H9 (cell line): ENCODE data around the gene NRP1. TPM values are rescaled to one million over a fixed set of nuclear protein-coding genes. Genes with fewer than 3 reads are reported as not detected.

ENCODE experiments used
- DNase-seq: peaks from one replicate; pipeline ENCODE4 v3.0.0-alpha.2; 2017
- H2AFZ ChIP-seq: one replicate; pipeline ENCODE4 v1.6.1; 2013; ENCODE audit warnings: mild to moderate bottlenecking, low read length, control low read depth, moderate library complexity
- H2AK5ac ChIP-seq: 2 replicates; pipeline ENCODE4 v1.6.1; 2013; ENCODE audit warnings: low read length, control low read depth, mixed read lengths; ENCODE audit not compliant: insufficient read length
- H2BK120ac ChIP-seq: one replicate; pipeline ENCODE4 v1.6.1; 2013; ENCODE audit warnings: low read depth, mild to moderate bottlenecking, low read length, control low read depth, inconsistent platforms; ENCODE audit not compliant: poor library complexity, severe bottlenecking
- H2BK12ac ChIP-seq: 2 replicates; pipeline ENCODE4 v1.6.1; 2013; ENCODE audit warnings: low read length, control low read depth, mixed read lengths, low read depth; ENCODE audit not compliant: insufficient read length
- H2BK15ac ChIP-seq: 2 replicates; pipeline ENCODE4 v1.6.1; 2013; ENCODE audit warnings: low read depth, low read length, control low read depth
- H2BK20ac ChIP-seq: one replicate; pipeline ENCODE4 v1.6.1; 2013; ENCODE audit warnings: low read depth, mild to moderate bottlenecking, low read length, control low read depth, inconsistent platforms; ENCODE audit not compliant: poor library complexity, severe bottlenecking
- H2BK5ac ChIP-seq: 2 replicates; pipeline ENCODE4 v1.6.1; 2013; ENCODE audit warnings: low read length, control low read depth, mixed read lengths; ENCODE audit not compliant: insufficient read length
- H3K14ac ChIP-seq: 2 replicates; pipeline ENCODE4 v1.6.1; 2013; ENCODE audit warnings: low read length, control low read depth; ENCODE audit not compliant: insufficient read depth
- H3K18ac ChIP-seq: 2 replicates; pipeline ENCODE4 v1.6.1; 2013; ENCODE audit warnings: low read depth, mild to moderate bottlenecking, mixed read lengths, low read length, control low read depth; ENCODE audit not compliant: insufficient read length
- H3K23ac ChIP-seq: 2 replicates; pipeline ENCODE4 v1.6.1; 2013; ENCODE audit warnings: low read length, control low read depth, mixed read lengths, low read depth; ENCODE audit not compliant: insufficient read length
- H3K23me2 ChIP-seq: 2 replicates; pipeline ENCODE4 v1.6.1; 2013; ENCODE audit warnings: low read depth, mild to moderate bottlenecking, mixed read lengths, low read length, control low read depth; ENCODE audit not compliant: insufficient read length, poor library complexity, severe bottlenecking
- H3K27ac ChIP-seq: 2 replicates; pipeline ENCODE4 v1.5.1; 2013; ENCODE audit warnings: low read length, control low read depth, mixed read lengths, low read depth; ENCODE audit not compliant: insufficient read length
- H3K27me3 ChIP-seq: 2 replicates; pipeline ENCODE4 v1.6.1; 2013; ENCODE audit warnings: low read length, control low read depth, inconsistent platforms; ENCODE audit not compliant: insufficient read depth
- H3K4ac ChIP-seq: 2 replicates; pipeline ENCODE4 v1.6.1; 2013; ENCODE audit warnings: low read depth, mild to moderate bottlenecking, control low read depth, inconsistent platforms, low read length, moderate library complexity
- H3K4me1 ChIP-seq: 2 replicates; pipeline ENCODE4 v1.6.1; 2013; ENCODE audit warnings: low read length, control low read depth, inconsistent platforms; ENCODE audit not compliant: insufficient read depth
- H3K4me2 ChIP-seq: 2 replicates; pipeline ENCODE4 v1.6.1; 2013; ENCODE audit warnings: low read length, control low read depth, mixed read lengths; ENCODE audit not compliant: insufficient read length, insufficient read depth
- H3K56ac ChIP-seq: 2 replicates; pipeline ENCODE4 v1.6.1; 2013; ENCODE audit warnings: low read depth, mild to moderate bottlenecking, mixed read lengths, low read length, control low read depth; ENCODE audit not compliant: insufficient read length
- H3K79me1 ChIP-seq: 2 replicates; pipeline ENCODE4 v1.6.1; 2013; ENCODE audit warnings: low read depth, mild to moderate bottlenecking, moderate library complexity, low read length, control low read depth, inconsistent platforms; ENCODE audit not compliant: insufficient read depth, poor library complexity, severe bottlenecking
- H3K79me2 ChIP-seq: 2 replicates; pipeline ENCODE4 v1.6.1; 2013; ENCODE audit warnings: low read length, control low read depth, inconsistent platforms; ENCODE audit not compliant: insufficient read depth
- H3K9ac ChIP-seq: 2 replicates; pipeline ENCODE4 v1.6.1; 2013; ENCODE audit warnings: low read length, control low read depth, mixed read lengths; ENCODE audit not compliant: insufficient read length; ENCODE audit errors: extremely low read depth
- H3K9me3 ChIP-seq: one replicate; pipeline ENCODE4 v1.6.1; 2013; ENCODE audit warnings: low read depth, low read length, inconsistent platforms; ENCODE audit not compliant: control insufficient read depth
- H3T11ph ChIP-seq: one replicate; pipeline ENCODE4 v1.6.1; 2013; ENCODE audit warnings: mild to moderate bottlenecking, low read length, control low read depth, inconsistent platforms
- H4K20me1 ChIP-seq: one replicate; pipeline ENCODE4 v1.6.1; 2013; ENCODE audit not compliant: control insufficient read depth, insufficient read length, insufficient read depth
- H4K5ac ChIP-seq: 2 replicates; pipeline ENCODE4 v1.6.1; 2013; ENCODE audit warnings: low read depth, mild to moderate bottlenecking, mixed read lengths, low read length, control low read depth; ENCODE audit not compliant: insufficient read length
- H4K8ac ChIP-seq: replicated peaks from 2 replicates; pipeline ENCODE4 v1.6.1; 2013; ENCODE audit warnings: low read length, control low read depth, mixed read lengths, low read depth; ENCODE audit not compliant: insufficient read length
- H4K91ac ChIP-seq: 2 replicates; pipeline ENCODE4 v1.6.1; 2013; ENCODE audit warnings: low read depth, mild to moderate bottlenecking, moderate library complexity, mixed read lengths, low read length, control low read depth; ENCODE audit not compliant: insufficient read length
- H3K27ac Mint-ChIP-seq, 3 experiments: 2 replicates in 2 of 3; 3 replicates in 1 of 3; pipeline ENCODE4 v1.8.0; 2020 to 2021; ENCODE audit warnings: mixed read lengths in 3 of 3, mild to moderate bottlenecking in 1 of 3, moderate library complexity in 1 of 3
- H3K27me3 Mint-ChIP-seq: 2 replicates; pipeline ENCODE4 v1.8.0; 2021; ENCODE audit warnings: low read depth, mild to moderate bottlenecking, moderate library complexity, mixed read lengths
- H3K36me3 Mint-ChIP-seq, 3 experiments: 2 replicates in 2 of 3; 3 replicates in 1 of 3; pipeline ENCODE4 v1.8.0; 2020 to 2021; ENCODE audit warnings: low read depth in 3 of 3, mixed read lengths in 3 of 3; ENCODE audit not compliant: insufficient read depth in 1 of 3
- H3K4me1 Mint-ChIP-seq, 2 experiments: 2 replicates each; pipeline ENCODE4 v1.8.0; 2020; ENCODE audit warnings: mixed read lengths in 2 of 2
- H3K4me3 Mint-ChIP-seq, 2 experiments: 2 replicates in 1 of 2; 3 replicates in 1 of 2; pipeline ENCODE4 v1.8.0; 2020 to 2021; ENCODE audit warnings: mild to moderate bottlenecking in 2 of 2, mixed read lengths in 2 of 2, moderate library complexity in 1 of 2
- H3K9me3 Mint-ChIP-seq, 2 experiments: 2 replicates in 1 of 2; 3 replicates in 1 of 2; pipeline ENCODE4 v1.8.0; 2020; ENCODE audit warnings: mild to moderate bottlenecking in 2 of 2, mixed read lengths in 2 of 2, moderate library complexity in 1 of 2
- CTCF ChIP-seq: fragments of 200-600 bp; sonication (generic); conservative IDR thresholded peaks from 3 replicates; pipeline ENCODE4 v1.8.0; 2021; ENCODE audit warnings: antibody characterized with exemption, mild to moderate bottlenecking
- WGBS: extraction: QIAGEN DNeasy Blood & Tissue Kit; methylation state at CpG from one replicate; pipeline ENCODE4 v1.1.7; 2013; ENCODE audit warnings: missing lambda C conversion rate, low lambda C conversion rate, mixed read lengths; ENCODE audit not compliant: insufficient read length; ENCODE audit errors: extremely low coverage; 5-methylcytosine and 5-hydroxymethylcytosine counted together
- total RNA-seq: library from RNA; stranded (reverse); gene quantifications from 2 replicates; pipeline ENCODE4 v1.2.1, GENCODE V29; 2021

NRP1 gene
- total RNA-seq, 1 experiment from 2014 or later = 4.6 TPM

DNA sequence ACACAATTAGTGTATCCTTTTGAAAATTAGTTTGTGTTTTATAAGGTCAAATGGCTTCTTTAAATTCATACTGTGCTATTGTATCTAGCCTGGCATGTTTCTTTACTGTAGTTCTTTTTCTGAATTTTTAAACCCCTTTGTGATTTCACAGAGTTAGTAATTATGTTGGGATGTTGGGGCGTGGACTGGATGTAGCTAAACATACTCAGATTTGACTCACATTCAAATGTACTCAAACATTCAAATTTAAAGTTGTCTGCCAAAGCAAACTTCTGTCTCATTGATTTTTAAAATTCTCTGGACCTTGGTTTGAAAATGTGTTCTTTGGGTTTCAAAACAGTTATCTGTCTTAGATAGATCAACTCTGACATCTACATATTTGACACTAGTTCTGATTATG lies 7.2 kb upstream of the NRP1 start:
- Histone ChIP-seq H3K27me3 (peaks cover 8% of the 10 kb centered on the region; the same call in 1 of the 2 replicates), H2BK20ac (no peak overlapping the region), H4K20me1 (no peaks in the 10 kb centered on the region), H3K23me2 (peaks cover 3% of the 10 kb centered on the region), H3K4ac (no peak overlapping the region), H4K8ac (no peak overlapping the region), H3K14ac (no peak overlapping the region), H2BK5ac (no peak overlapping the region), H4K91ac (no peak overlapping the region), H2BK120ac (no peak overlapping the region), H4K5ac (no peak overlapping the region), H3K27ac (no peak overlapping the region), H3K4me1 (peaks cover 4% of the 10 kb centered on the region; the same call in 1 of the 2 replicates), H2BK15ac (no peak overlapping the region), H3K9me3 (no peaks in the 10 kb centered on the region), H2AK5ac (no peak overlapping the region), H3K9ac (no peak overlapping the region), H3T11ph (no peak overlapping the region), H3K79me1 (no peaks in the 10 kb centered on the region), H2AFZ (no peak overlapping the region), H3K56ac (no peak overlapping the region), H3K79me2 (no peaks in the 10 kb centered on the region), H2BK12ac (no peak overlapping the region), H3K23ac (no peak overlapping the region), H3K18ac (no peak overlapping the region), H3K4me2 (no peak overlapping the region)
- TF ChIP-seq CTCF = no peak
- Mint-ChIP-seq H3K27me3 (peaks cover 32% of the 10 kb centered on the region), H3K27ac (no peak overlapping the region), H3K9me3 (peaks cover 0 to 4% of the 10 kb centered on the region in 2 experiments; a peak in 3 of 5 replicates), H3K4me1 (peaks cover 15 to 16% of the 10 kb centered on the region in 2 experiments), H3K4me3 (no peak overlapping the region), H3K36me3 (no peaks in the 10 kb centered on the region)
- DNase-seq = no peak
- no CpG with 5 or more reads among the region's 1 CpG for WGBS
